Colonic mucosa (tissue), 4 donors: ENCODE results near the gene UBR2. TPM values are rescaled to one million over a fixed set of nuclear protein-coding genes. Genes with fewer than 3 reads are reported as not detected.

Experiments
- DNase-seq: peaks from one replicate; pipeline ENCODE4 v3.0.0-alpha.2; 2020
- H3K27ac ChIP-seq: fragments of 200-600 bp; one replicate; pipeline ENCODE4 v1.8.0; 2021
- H3K27me3 ChIP-seq: fragments of 200-600 bp; one replicate; pipeline ENCODE4 v1.8.0; 2021
- H3K36me3 ChIP-seq: fragments of 200-600 bp; one replicate; pipeline ENCODE4 v1.8.0; 2021
- H3K4me1 ChIP-seq: fragments of 200-600 bp; one replicate; pipeline ENCODE4 v1.8.0; 2021; ENCODE audit warnings: mild to moderate bottlenecking
- H3K4me3 ChIP-seq: fragments of 200-600 bp; one replicate; pipeline ENCODE4 v1.8.0; 2021
- H3K9ac ChIP-seq, 2 donors: one replicate each; pipeline ENCODE4 v1.7.0; 2013; ENCODE audit warnings: control low read depth in 2 of 2, low read depth in 2 of 2, low read length in 2 of 2
- H3K9me3 ChIP-seq: fragments of 200-600 bp; one replicate; pipeline ENCODE4 v1.8.0; 2021
- intact Hi-C: fragments of 100-400 bp; cut with DNase I; formaldehyde crosslinking; loops from one replicate; pipeline ENCODE4 v1.14.1; 2022
- total RNA-seq, 2 donors: library from RNA; stranded (reverse); fragmentation: NEBNext Ultra II Directional in 1 of 2; extraction: Animal tissue kit (Norgen Biotek cat#: 25700) in 1 of 2; gene quantifications; one replicate each; pipeline ENCODE4 v1.2.1, GENCODE V29; 2021
- TF ChIP-seq, protein P1 (sequence below): fragments of 200-600 bp; IDR thresholded peaks from one replicate; pipeline ENCODE4 v1.8.0; 2022; ENCODE audit warnings: antibody characterized with exemption, mild to moderate bottlenecking
- donor health status: healthy.
- donor health status: DM: no; HTN: no; CAD: no.
- donor health status: DM: no; HTN: no; CAD: no.

The UBR2 gene
- total RNA-seq, 2 donors from 2014 or later, result 33.0 to 42.3 TPM

DNA sequence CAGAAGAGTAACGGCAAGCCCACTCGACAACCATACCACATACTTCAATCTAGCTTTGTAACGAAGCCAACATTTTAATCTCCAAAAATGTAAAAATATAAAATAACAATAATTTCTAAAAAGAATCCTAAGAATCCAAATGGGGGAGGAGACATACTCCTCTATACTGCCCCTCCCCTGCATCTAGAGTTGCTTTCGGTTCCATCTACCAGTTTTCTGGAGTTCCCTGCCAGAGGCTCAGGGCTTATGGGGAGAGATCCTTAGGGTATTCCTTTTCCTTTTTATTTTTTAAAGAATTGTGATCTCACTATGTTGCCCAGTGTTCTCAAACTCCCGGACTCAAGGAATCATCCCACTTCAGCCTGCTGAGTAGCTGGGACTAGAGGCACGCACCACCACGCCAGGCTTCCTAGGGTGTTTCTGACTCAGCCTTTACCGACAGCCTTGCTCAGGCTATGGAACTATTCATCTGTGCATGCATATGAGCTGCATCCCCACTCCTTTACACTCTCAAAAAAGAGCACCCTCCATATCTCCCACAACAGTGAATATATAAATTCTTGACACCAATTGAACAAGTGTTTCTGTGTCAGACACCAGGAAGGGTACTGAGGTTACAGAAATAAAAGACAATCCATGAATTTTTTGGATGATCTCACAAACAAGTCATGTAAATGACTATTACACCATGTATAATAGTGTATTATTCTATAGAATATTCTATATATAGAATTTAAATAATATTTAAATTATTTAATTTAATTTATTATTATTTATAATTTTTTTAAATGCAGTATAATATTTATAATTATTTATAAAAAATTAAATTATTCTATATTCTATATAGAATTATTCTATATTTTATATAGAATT lies 40.7 kb upstream of the UBR2 start:
- Histone ChIP-seq H3K27me3 (no peaks in the 10 kb centered on the region), H3K4me3 (no peak overlapping the region), H3K9me3 (no peaks in the 10 kb centered on the region), H3K27ac (no peak overlapping the region), H3K4me1 (no peaks in the 10 kb centered on the region), H3K9ac (no peak overlapping the region), H3K36me3 (no peaks in the 10 kb centered on the region)
- intact Hi-C loops, result no loop called here
- DNase-seq, result no peak
- TF ChIP-seq, protein P1, sequence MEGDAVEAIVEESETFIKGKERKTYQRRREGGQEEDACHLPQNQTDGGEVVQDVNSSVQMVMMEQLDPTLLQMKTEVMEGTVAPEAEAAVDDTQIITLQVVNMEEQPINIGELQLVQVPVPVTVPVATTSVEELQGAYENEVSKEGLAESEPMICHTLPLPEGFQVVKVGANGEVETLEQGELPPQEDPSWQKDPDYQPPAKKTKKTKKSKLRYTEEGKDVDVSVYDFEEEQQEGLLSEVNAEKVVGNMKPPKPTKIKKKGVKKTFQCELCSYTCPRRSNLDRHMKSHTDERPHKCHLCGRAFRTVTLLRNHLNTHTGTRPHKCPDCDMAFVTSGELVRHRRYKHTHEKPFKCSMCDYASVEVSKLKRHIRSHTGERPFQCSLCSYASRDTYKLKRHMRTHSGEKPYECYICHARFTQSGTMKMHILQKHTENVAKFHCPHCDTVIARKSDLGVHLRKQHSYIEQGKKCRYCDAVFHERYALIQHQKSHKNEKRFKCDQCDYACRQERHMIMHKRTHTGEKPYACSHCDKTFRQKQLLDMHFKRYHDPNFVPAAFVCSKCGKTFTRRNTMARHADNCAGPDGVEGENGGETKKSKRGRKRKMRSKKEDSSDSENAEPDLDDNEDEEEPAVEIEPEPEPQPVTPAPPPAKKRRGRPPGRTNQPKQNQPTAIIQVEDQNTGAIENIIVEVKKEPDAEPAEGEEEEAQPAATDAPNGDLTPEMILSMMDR, result no peak

DNA sequence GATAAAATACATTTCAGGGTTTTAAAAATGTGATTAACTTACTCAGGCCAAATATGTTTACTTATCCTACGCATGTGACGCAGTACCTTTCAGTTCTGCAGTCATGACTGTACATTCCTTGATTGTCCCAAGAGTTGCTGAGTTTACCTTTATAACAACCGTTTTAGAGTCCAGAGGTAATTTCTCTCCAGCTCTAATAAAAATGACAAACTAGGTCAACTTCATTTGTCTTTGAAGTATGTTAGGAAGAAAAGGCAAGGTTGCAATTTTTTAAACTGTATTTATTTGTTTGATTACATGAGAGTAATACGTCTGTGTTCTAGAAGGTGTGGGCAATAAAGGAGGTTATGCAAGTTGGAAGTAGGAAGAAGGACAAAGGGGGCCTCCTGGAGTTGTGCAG lies 38.6 kb upstream of the UBR2 start:
- TF ChIP-seq, protein P1, result no peak
- no peak overlapping the region for H3K27ac ChIP-seq
- no peaks in the 10 kb centered on the region for H3K9me3 ChIP-seq
- DNase-seq, result no peak
- no peaks in the 10 kb centered on the region for H3K36me3 ChIP-seq
- no peaks in the 10 kb centered on the region for H3K4me1 ChIP-seq
- H3K4me3 ChIP-seq, result no peak overlapping the region
- intact Hi-C loops, result no loop called here
- no peaks in the 10 kb centered on the region for H3K27me3 ChIP-seq
- no peak overlapping the region for H3K9ac ChIP-seq

DNA sequence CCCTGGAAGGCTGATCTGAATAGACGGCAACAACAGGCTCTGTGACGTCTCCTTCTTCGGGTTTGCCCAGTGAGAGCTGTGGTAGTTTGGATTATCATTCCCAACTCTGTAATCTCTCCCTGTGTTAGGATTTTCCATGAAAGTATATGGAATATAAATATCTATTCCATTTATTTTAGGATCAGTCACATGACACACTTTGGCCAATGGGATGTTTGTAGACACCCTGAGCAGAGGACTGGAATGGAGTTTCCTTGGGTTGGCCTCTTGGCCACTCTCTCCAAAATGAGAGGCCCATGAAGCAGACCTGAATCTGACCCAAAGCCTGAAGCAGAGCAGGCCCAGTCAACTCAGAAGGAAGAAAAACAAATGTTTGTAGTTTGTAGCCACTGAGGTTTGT lies 37.2 kb upstream of the UBR2 start:
- TF ChIP-seq, protein P1, result no peak
- Histone ChIP-seq H3K9me3 (no peaks in the 10 kb centered on the region), H3K27me3 (no peaks in the 10 kb centered on the region), H3K4me3 (no peak overlapping the region), H3K27ac (no peak overlapping the region), H3K36me3 (no peaks in the 10 kb centered on the region), H3K4me1 (no peaks in the 10 kb centered on the region), H3K9ac (no peak overlapping the region)
- DNase-seq, result no peak
- intact Hi-C loops, result no loop called here

DNA sequence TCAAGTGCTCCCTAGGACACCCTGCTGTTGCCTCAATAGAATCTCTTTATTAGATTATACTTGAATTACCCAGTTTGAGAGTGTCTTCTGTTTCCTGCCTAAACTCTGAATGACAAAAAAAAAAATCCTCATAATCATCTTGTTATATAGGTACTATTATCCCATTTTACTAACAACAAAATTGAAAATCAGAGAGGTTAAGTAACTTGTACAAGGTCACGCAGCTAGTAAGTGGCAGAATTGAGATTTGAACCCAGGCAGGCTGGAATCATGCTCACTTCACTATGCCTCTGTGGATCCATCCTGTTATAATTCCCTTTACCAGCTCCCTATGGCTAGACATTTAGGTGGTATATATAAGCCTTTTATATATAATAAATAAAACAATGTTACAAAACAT lies 36.6 kb upstream of the UBR2 start:
- intact Hi-C loops, result no loop called here

DNA sequence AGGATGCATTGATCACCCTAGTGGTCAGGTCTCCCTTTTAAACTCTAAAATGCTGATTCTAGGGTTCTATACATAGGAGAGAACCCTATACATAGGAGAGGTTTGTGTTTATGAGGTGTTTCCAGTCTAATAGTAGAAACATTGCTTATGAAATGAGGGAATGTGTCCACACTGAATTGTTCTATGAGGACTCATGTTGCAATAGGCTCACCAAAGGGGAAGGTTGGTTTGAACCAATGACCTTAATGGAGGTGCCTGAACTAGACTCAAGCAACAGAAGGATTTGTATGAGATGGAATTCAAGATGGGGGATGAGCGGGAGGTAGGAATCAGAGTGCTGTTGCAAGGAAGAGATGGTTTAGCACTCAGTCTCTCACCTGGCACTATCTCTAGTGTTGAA lies 33.5 kb upstream of the UBR2 start:
- H3K9ac ChIP-seq, result no peak overlapping the region
- no peak overlapping the region for H3K27ac ChIP-seq
- DNase-seq, result no peak
- H3K4me1 ChIP-seq, result no peaks in the 10 kb centered on the region
- intact Hi-C loops, result no loop called here
- no peaks in the 10 kb centered on the region for H3K9me3 ChIP-seq
- no peaks in the 10 kb centered on the region for H3K36me3 ChIP-seq
- H3K4me3 ChIP-seq, result no peak overlapping the region
- TF ChIP-seq, protein P1, result no peak
- no peaks in the 10 kb centered on the region for H3K27me3 ChIP-seq

More for the DNA sequence above, 36.6 kb upstream of the UBR2 start:
- Histone ChIP-seq H3K27ac (no peak overlapping the region), H3K36me3 (no peaks in the 10 kb centered on the region), H3K9me3 (no peaks in the 10 kb centered on the region), H3K4me3 (no peak overlapping the region), H3K4me1 (no peaks in the 10 kb centered on the region), H3K9ac (no peak overlapping the region), H3K27me3 (no peaks in the 10 kb centered on the region)
- TF ChIP-seq, protein P1, result no peak
- DNase-seq, result no peak
